Stimulated activated naive B cell treated with anti-CD40 and anti-IgM and Interleukin-4, amounts not matched to agents 10 μg/mL and 1 μg/mL and 100 μg/mL, for 72 hours (primary cell): Measurements from ENCODE around the gene TTC39B.

Source experiments
- ATAC-seq, 2 donors: fragments of 150-1000 bp; cut with Tn5 transposase; replicated peaks; 2 replicates each; pipeline ENCODE4 v1.10.0; 2021; ENCODE audit warnings: moderate library complexity in 1 of 2
- DNase-seq: peaks from one replicate; pipeline ENCODE4 v3.0.0; 2021
- H3K27ac Mint-ChIP-seq: one replicate; pipeline ENCODE4 v1.8.0; 2022; ENCODE audit warnings: mild to moderate bottlenecking, mixed read lengths
- H3K27me3 Mint-ChIP-seq, 2 donors: one replicate each; pipeline ENCODE4 v1.8.0; 2022; ENCODE audit warnings: mixed read lengths in 2 of 2
- H3K36me3 Mint-ChIP-seq, 2 donors: one replicate each; pipeline ENCODE4 v1.8.0; 2022; ENCODE audit warnings: mixed read lengths in 2 of 2, mild to moderate bottlenecking in 1 of 2
- H3K4me1 Mint-ChIP-seq, 2 donors: one replicate each; pipeline ENCODE4 v1.8.0; 2022; ENCODE audit warnings: mixed read lengths in 2 of 2, mild to moderate bottlenecking in 1 of 2
- H3K4me3 Mint-ChIP-seq, 2 donors: one replicate each; pipeline ENCODE4 v1.8.0; 2022; ENCODE audit warnings: mild to moderate bottlenecking in 2 of 2, mixed read lengths in 2 of 2, moderate library complexity in 1 of 2
- H3K9me3 Mint-ChIP-seq, 2 donors: one replicate each; pipeline ENCODE4 v1.8.0; 2022; ENCODE audit warnings: mixed read lengths in 2 of 2, mild to moderate bottlenecking in 1 of 2

The TTC39B gene

GRCh38 chr9:15178631-15179030, 128.4 kb downstream of the TTC39B start:
- ATAC-seq, result no peak
- H3K27me3 Mint-ChIP-seq, result no peaks in the 10 kb centered on the region
- H3K27ac Mint-ChIP-seq, result no peak overlapping the region
- H3K36me3 Mint-ChIP-seq, result peaks cover 2 to 22% of the 10 kb centered on the region in 2 donors
- no peaks in the 10 kb centered on the region for H3K9me3 Mint-ChIP-seq
- H3K4me1 Mint-ChIP-seq, result peaks cover 0 to 5% of the 10 kb centered on the region in 2 donors
- DNase-seq, result no peak
- no peak overlapping the region for H3K4me3 Mint-ChIP-seq

GRCh38 chr9:15176836-15177235, 130.2 kb downstream of the TTC39B start:
- no peaks in the 10 kb centered on the region for H3K9me3 Mint-ChIP-seq
- DNase-seq (no peak), ATAC-seq (no peak)
- peaks cover 0 to 5% of the 10 kb centered on the region in 2 donors for H3K4me1 Mint-ChIP-seq
- H3K27me3 Mint-ChIP-seq, result no peaks in the 10 kb centered on the region
- peaks cover 2 to 20% of the 10 kb centered on the region in 2 donors for H3K36me3 Mint-ChIP-seq
- no peak overlapping the region for H3K27ac Mint-ChIP-seq
- H3K4me3 Mint-ChIP-seq, result no peak overlapping the region

GRCh38 chr9:15163931-15164330, 143.1 kb downstream of the TTC39B start:
- DNase-seq (no peak), ATAC-seq (no peak)
- no peaks in the 10 kb centered on the region for H3K9me3 Mint-ChIP-seq
- H3K4me3 Mint-ChIP-seq, result no peak overlapping the region
- H3K36me3 Mint-ChIP-seq, result peaks cover 0 to 3% of the 10 kb centered on the region in 2 donors
- H3K4me1 Mint-ChIP-seq, result no peaks in the 10 kb centered on the region
- H3K27ac Mint-ChIP-seq, result no peak overlapping the region
- no peaks in the 10 kb centered on the region for H3K27me3 Mint-ChIP-seq

GRCh38 chr9:15161753-15162152, 145.3 kb downstream of the TTC39B start:
- Mint-ChIP-seq H3K4me3 (no peak overlapping the region), H3K27me3 (no peaks in the 10 kb centered on the region), H3K9me3 (no peaks in the 10 kb centered on the region), H3K27ac (no peak overlapping the region), H3K36me3 (no peaks in the 10 kb centered on the region), H3K4me1 (no peaks in the 10 kb centered on the region)
- DNase-seq (no peak), ATAC-seq (no peak)

GRCh38 chr9:15160673-15161072, 146.3 kb downstream of the TTC39B start:
- Mint-ChIP-seq H3K27ac (no peak overlapping the region), H3K4me1 (no peaks in the 10 kb centered on the region), H3K36me3 (no peaks in the 10 kb centered on the region), H3K4me3 (no peak overlapping the region), H3K27me3 (no peaks in the 10 kb centered on the region), H3K9me3 (no peaks in the 10 kb centered on the region)
- no peak for DNase-seq
- no peak for ATAC-seq

- H3K36me3 Mint-ChIP-seq, result no peaks in the 10 kb centered on the region
- H3K4me1 Mint-ChIP-seq, result no peaks in the 10 kb centered on the region
- H3K4me3 Mint-ChIP-seq, result no peak overlapping the region
- H3K27me3 Mint-ChIP-seq, result peaks cover 7 to 9% of the 10 kb centered on the region in 2 donors
- no peak overlapping the region for H3K27ac Mint-ChIP-seq
- ATAC-seq (no peak), DNase-seq (no peak)
- H3K9me3 Mint-ChIP-seq, result no peaks in the 10 kb centered on the region
These were observed 149.0 kb downstream of the TTC39B start for GRCh38 chr9:15158064-15158463.

GRCh38 chr9:15157381-15157780, 149.6 kb downstream of the TTC39B start:
- Mint-ChIP-seq H3K4me3 (no peak overlapping the region), H3K36me3 (no peaks in the 10 kb centered on the region)

GRCh38 chr9:15156241-15156640, 150.8 kb downstream of the TTC39B start:
- H3K9me3 Mint-ChIP-seq, result no peaks in the 10 kb centered on the region
- no peak overlapping the region for H3K4me3 Mint-ChIP-seq
- DNase-seq (no peak), ATAC-seq (no peak)
- no peak overlapping the region for H3K27ac Mint-ChIP-seq
- H3K4me1 Mint-ChIP-seq, result no peaks in the 10 kb centered on the region
- no peaks in the 10 kb centered on the region for H3K36me3 Mint-ChIP-seq
- peaks cover 12 to 14% of the 10 kb centered on the region in 2 donors for H3K27me3 Mint-ChIP-seq

More at GRCh38 chr9:15157381-15157780, 149.6 kb downstream of the TTC39B start:
- no peak for ATAC-seq
- H3K9me3 Mint-ChIP-seq, result no peaks in the 10 kb centered on the region
- no peak for DNase-seq
- H3K4me1 Mint-ChIP-seq, result no peaks in the 10 kb centered on the region
- H3K27me3 Mint-ChIP-seq, result peaks cover 7 to 9% of the 10 kb centered on the region in 2 donors
- no peak overlapping the region for H3K27ac Mint-ChIP-seq

GRCh38 chr9:15155826-15156225, 151.2 kb downstream of the TTC39B start:
- Mint-ChIP-seq H3K27ac (no peak overlapping the region), H3K4me3 (no peak overlapping the region), H3K27me3 (peaks cover 16% of the 10 kb centered on the region in 2 donors), H3K4me1 (no peaks in the 10 kb centered on the region), H3K36me3 (no peaks in the 10 kb centered on the region), H3K9me3 (no peaks in the 10 kb centered on the region)
- no peak for DNase-seq
- no peak for ATAC-seq

GRCh38 chr9:15155323-15155722, 151.7 kb downstream of the TTC39B start:
- H3K27me3 Mint-ChIP-seq, result peaks cover 16 to 17% of the 10 kb centered on the region in 2 donors
- ATAC-seq, result no peak
- DNase-seq, result no peak
- H3K4me1 Mint-ChIP-seq, result no peaks in the 10 kb centered on the region
- no peaks in the 10 kb centered on the region for H3K9me3 Mint-ChIP-seq
- H3K36me3 Mint-ChIP-seq, result no peaks in the 10 kb centered on the region
- H3K27ac Mint-ChIP-seq, result no peak overlapping the region
- no peak overlapping the region for H3K4me3 Mint-ChIP-seq

- ATAC-seq, result no peak
- Mint-ChIP-seq H3K4me3 (no peak overlapping the region), H3K9me3 (no peaks in the 10 kb centered on the region), H3K27ac (no peak overlapping the region), H3K36me3 (no peaks in the 10 kb centered on the region), H3K4me1 (no peaks in the 10 kb centered on the region), H3K27me3 (peaks cover 16 to 22% of the 10 kb centered on the region in 2 donors)
- DNase-seq, result no peak
These were observed 152.3 kb downstream of the TTC39B start for GRCh38 chr9:15154677-15155076.

GRCh38 chr9:15153961-15154360, 153.1 kb downstream of the TTC39B start:
- no peak overlapping the region for H3K4me3 Mint-ChIP-seq
- ATAC-seq (no peak), DNase-seq (no peak)
- no peaks in the 10 kb centered on the region for H3K9me3 Mint-ChIP-seq
- no peaks in the 10 kb centered on the region for H3K4me1 Mint-ChIP-seq
- H3K27me3 Mint-ChIP-seq, result peaks cover 16 to 26% of the 10 kb centered on the region in 2 donors
- H3K27ac Mint-ChIP-seq, result no peak overlapping the region
- no peaks in the 10 kb centered on the region for H3K36me3 Mint-ChIP-seq

- no peaks in the 10 kb centered on the region for H3K36me3 Mint-ChIP-seq
- no peak overlapping the region for H3K4me3 Mint-ChIP-seq
- H3K27me3 Mint-ChIP-seq, result peaks cover 16 to 26% of the 10 kb centered on the region in 2 donors
- H3K27ac Mint-ChIP-seq, result no peak overlapping the region
- ATAC-seq, result no peak
- DNase-seq, result no peak
- no peaks in the 10 kb centered on the region for H3K9me3 Mint-ChIP-seq
- no peaks in the 10 kb centered on the region for H3K4me1 Mint-ChIP-seq
These were observed 156.1 kb downstream of the TTC39B start for GRCh38 chr9:15150939-15151338.

GRCh38 chr9:15149450-15149849, 157.6 kb downstream of the TTC39B start:
- H3K36me3 Mint-ChIP-seq, result no peaks in the 10 kb centered on the region
- H3K4me3 Mint-ChIP-seq, result no peak overlapping the region
- no peak overlapping the region for H3K27ac Mint-ChIP-seq
- H3K9me3 Mint-ChIP-seq, result no peaks in the 10 kb centered on the region
- ATAC-seq (no peak), DNase-seq (no peak)
- no peaks in the 10 kb centered on the region for H3K4me1 Mint-ChIP-seq
- peaks cover 16 to 29% of the 10 kb centered on the region in 2 donors for H3K27me3 Mint-ChIP-seq

- peaks cover 3 to 19% of the 10 kb centered on the region in 2 donors for H3K27me3 Mint-ChIP-seq
- ATAC-seq, result no peak
- no peaks in the 10 kb centered on the region for H3K36me3 Mint-ChIP-seq
These were observed 160.7 kb downstream of the TTC39B start for GRCh38 chr9:15146268-15146700.

GRCh38 chr9:15144622-15145061, 162.4 kb downstream of the TTC39B start:
- H3K4me1 Mint-ChIP-seq, result no peaks in the 10 kb centered on the region
- no peak overlapping the region for H3K27ac Mint-ChIP-seq
- H3K27me3 Mint-ChIP-seq, result peaks cover 0 to 12% of the 10 kb centered on the region in 2 donors
- no peaks in the 10 kb centered on the region for H3K36me3 Mint-ChIP-seq
- DNase-seq (no peak), ATAC-seq (no peak)
- no peak overlapping the region for H3K4me3 Mint-ChIP-seq
- H3K9me3 Mint-ChIP-seq, result no peaks in the 10 kb centered on the region

More at GRCh38 chr9:15146268-15146700, 160.7 kb downstream of the TTC39B start:
- no peak for DNase-seq
- H3K4me1 Mint-ChIP-seq, result no peaks in the 10 kb centered on the region
- no peak overlapping the region for H3K4me3 Mint-ChIP-seq
- no peak overlapping the region for H3K27ac Mint-ChIP-seq
- no peaks in the 10 kb centered on the region for H3K9me3 Mint-ChIP-seq
